T-cell (primary cell): Measurements from ENCODE around the gene RERE. TPM values are rescaled to one million over a fixed set of nuclear protein-coding genes. Genes with fewer than 3 reads are reported as not detected.

ENCODE experiments used
- ATAC-seq, 4 experiments: fragments of 200-7000 bp in 3 of 4; fragments of 150-1000 bp in 1 of 4; cut with Tn5 transposase; replicated peaks in 1 of 4; 1 replicate in 3 of 4; 2 replicates in 1 of 4; pipeline ENCODE4 v1.10.0; 2021; ENCODE audit warnings: moderate library complexity in 3 of 4, mild to moderate bottlenecking in 2 of 4, moderate number of reproducible peaks in 1 of 4
- CTCF ChIA-PET, 2 donors: fragments of 300-600 bp; sonication (Branson Sonifier 250); formaldehyde crosslinking; loops; one replicate each; lab custom pipeline; 2022; ENCODE audit warnings: antibody characterized with exemption in 2 of 2; lab: Charles Lee
- POLR2A ChIA-PET, 2 donors: fragments of 300-600 bp; sonication (Branson Sonifier 250); formaldehyde crosslinking; loops; one replicate each; lab custom pipeline; 2022; ENCODE audit warnings: antibody characterized with exemption in 2 of 2; lab: Charles Lee
- DNase-seq, 35 experiments: peaks; one replicate each; pipeline versions ENCODE4 v3.0.0 to v3.0.0-alpha.2; 2013 to 2023
- H3K27ac ChIP-seq: one replicate; pipeline ENCODE4 v1.5.1; 2013; ENCODE audit warnings: low read length
- H3K27me3 ChIP-seq, 2 experiments: replicated peaks in 1 of 2; 1 replicate in 1 of 2; 2 replicates in 1 of 2; pipeline versions ENCODE4 v1.6.1 to v1.7.0; 2013; ENCODE audit warnings: low read length in 1 of 2, mixed read lengths in 1 of 2; ENCODE audit not compliant: control insufficient read depth in 2 of 2, insufficient read depth in 2 of 2; ENCODE audit errors: extremely low read depth in 1 of 2
- H3K36me3 ChIP-seq, 2 donors: 1 replicate in 1 of 2; 2 replicates in 1 of 2; pipeline versions ENCODE4 v1.6.1 to v1.7.0; 2013; ENCODE audit warnings: low read length in 1 of 2; ENCODE audit not compliant: control insufficient read depth in 2 of 2, insufficient read depth in 1 of 2; ENCODE audit errors: extremely low read depth in 1 of 2
- H3K4me1 ChIP-seq, 2 experiments: 1 replicate in 1 of 2; 2 replicates in 1 of 2; pipeline versions ENCODE4 v1.6.1 to v1.7.0; 2013; ENCODE audit warnings: low read length in 2 of 2, mixed read lengths in 1 of 2; ENCODE audit not compliant: insufficient read depth in 2 of 2, control insufficient read depth in 1 of 2; ENCODE audit errors: extremely low read depth in 1 of 2
- H3K4me3 ChIP-seq, 2 donors: 1 replicate in 1 of 2; 2 replicates in 1 of 2; pipeline versions ENCODE4 v1.5.1 to v1.7.0; 2013; ENCODE audit warnings: mild to moderate bottlenecking in 2 of 2, low read length in 1 of 2, moderate library complexity in 1 of 2; ENCODE audit not compliant: control insufficient read depth in 1 of 2; ENCODE audit errors: extremely low read depth in 1 of 2
- H3K9me3 ChIP-seq: 2 replicates; pipeline ENCODE4 v1.7.0; 2013
- H3K27ac Mint-ChIP-seq, 2 donors: one replicate each; pipeline ENCODE4 v1.8.0; 2020 to 2021; ENCODE audit warnings: mild to moderate bottlenecking in 2 of 2, mixed read lengths in 2 of 2
- H3K27me3 Mint-ChIP-seq, 2 donors: one replicate each; pipeline ENCODE4 v1.8.0; 2021 to 2022; ENCODE audit warnings: mixed read lengths in 2 of 2
- H3K36me3 Mint-ChIP-seq: one replicate; pipeline ENCODE4 v1.8.0; 2021; ENCODE audit warnings: mixed read lengths
- H3K4me1 Mint-ChIP-seq, 3 donors: one replicate each; pipeline ENCODE4 v1.8.0; 2020 to 2022; ENCODE audit warnings: mixed read lengths in 3 of 3, mild to moderate bottlenecking in 1 of 3
- H3K4me3 Mint-ChIP-seq, 3 donors: one replicate each; pipeline ENCODE4 v1.8.0; 2020 to 2022; ENCODE audit warnings: mild to moderate bottlenecking in 3 of 3, mixed read lengths in 3 of 3, moderate library complexity in 3 of 3
- H3K9me3 Mint-ChIP-seq, 3 donors: one replicate each; pipeline ENCODE4 v1.8.0; 2020 to 2022; ENCODE audit warnings: mixed read lengths in 3 of 3
- WGBS: methylation state at CpG from one replicate; pipeline ENCODE4 v1.1.5; 2013; ENCODE audit warnings: missing lambda C conversion rate; ENCODE audit not compliant: insufficient coverage; 5-methylcytosine and 5-hydroxymethylcytosine counted together
- total RNA-seq, 35 experiments: library from RNA in 6 of 35; stranded (reverse) in 6 of 35; fragments of 120-200 nt in 1 of 35; gene quantifications; one replicate each; pipeline versions ENCODE4 v1.2.1 to v1.2.4 and lab custom pipeline; 2013 to 2026

The RERE gene
- total RNA-seq, 5 donors from 2014 or later (not counting 1 experiment from before 2014, with no cell fraction given), result 85.1 to 116 (median 103) TPM

DNA sequence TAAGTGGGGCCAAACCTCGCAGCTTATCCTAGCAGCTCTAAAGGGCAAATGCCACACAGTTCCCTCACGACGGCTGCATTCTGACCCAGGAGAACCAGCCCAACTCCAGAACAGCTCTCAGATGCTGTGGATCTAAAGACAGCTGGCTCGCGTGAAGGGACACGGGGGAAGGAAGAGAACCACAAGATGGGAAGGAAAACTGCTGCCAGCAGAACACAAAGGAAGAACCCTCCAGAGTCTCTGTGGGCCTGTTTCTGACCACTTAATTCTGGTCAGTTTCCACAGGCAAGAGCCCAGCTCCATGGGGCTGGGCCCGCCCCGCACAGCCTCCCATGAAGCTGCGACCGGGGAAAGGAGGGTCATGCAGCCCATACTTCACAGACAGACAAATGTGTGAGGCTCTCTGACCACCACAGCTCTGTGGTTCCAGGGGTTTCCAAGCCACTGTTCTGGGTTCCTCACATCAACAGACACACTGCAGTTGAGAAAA is 438.4 kb downstream of the RERE start:
- Mint-ChIP-seq H3K4me1 (peaks cover 81 to 89% (median 86%) of the 10 kb centered on the region in 3 donors), H3K4me3 (peak overlapping the region in 1 of 3 donors; percentile 64), H3K9me3 (no peaks in the 10 kb centered on the region), H3K27me3 (no peaks in the 10 kb centered on the region), H3K36me3 (peaks cover 17% of the 10 kb centered on the region), H3K27ac (peak overlapping the region in 1 of 2 donors; percentile 53)
- H3K9me3 ChIP-seq, result no peaks in the 10 kb centered on the region
- ChIA-PET POLR2A (interaction anchor here (0.6 to 1.0 kb wide), 2 partner anchors 10 to 31 kb away, joined by 3 to 5 read pairs; no protein-coding TSS in a partner anchor), CTCF (no interaction called here)
- WGBS, result 91% methylated on average over 8 of the region's 10 CpGs
- no peaks in the 10 kb centered on the region for H3K27me3 ChIP-seq
- H3K4me1 ChIP-seq, result peaks cover 32 to 61% of the 10 kb centered on the region in 2 experiments
- DNase-seq (no peak), ATAC-seq (no peak)
- H3K4me3 ChIP-seq, result no peak overlapping the region
- peaks cover 6 to 18% of the 10 kb centered on the region in 2 donors for H3K36me3 ChIP-seq
- H3K27ac ChIP-seq, result no peak overlapping the region

DNA sequence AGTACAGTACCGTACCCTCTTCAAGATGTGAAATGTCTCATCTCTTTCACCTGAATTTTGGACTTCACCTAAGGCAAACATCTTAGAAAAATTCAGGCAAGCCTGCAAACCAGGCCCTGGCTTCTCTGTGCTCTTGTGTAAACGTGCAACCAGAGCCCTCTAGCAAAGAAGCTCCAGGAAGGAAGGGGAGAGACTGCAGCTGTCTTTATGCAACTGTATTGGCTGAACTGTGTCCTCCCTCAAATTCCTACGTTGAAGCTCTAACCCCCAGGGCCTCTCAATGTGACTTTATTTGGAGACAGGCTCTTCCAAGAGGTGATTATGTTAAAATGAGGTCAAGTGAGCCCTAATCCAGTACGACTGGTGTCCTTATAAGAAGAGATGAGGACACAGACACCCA is 439.3 kb downstream of the RERE start:
- H3K27ac Mint-ChIP-seq, result peak overlapping the region; percentile 44 to 53

DNA sequence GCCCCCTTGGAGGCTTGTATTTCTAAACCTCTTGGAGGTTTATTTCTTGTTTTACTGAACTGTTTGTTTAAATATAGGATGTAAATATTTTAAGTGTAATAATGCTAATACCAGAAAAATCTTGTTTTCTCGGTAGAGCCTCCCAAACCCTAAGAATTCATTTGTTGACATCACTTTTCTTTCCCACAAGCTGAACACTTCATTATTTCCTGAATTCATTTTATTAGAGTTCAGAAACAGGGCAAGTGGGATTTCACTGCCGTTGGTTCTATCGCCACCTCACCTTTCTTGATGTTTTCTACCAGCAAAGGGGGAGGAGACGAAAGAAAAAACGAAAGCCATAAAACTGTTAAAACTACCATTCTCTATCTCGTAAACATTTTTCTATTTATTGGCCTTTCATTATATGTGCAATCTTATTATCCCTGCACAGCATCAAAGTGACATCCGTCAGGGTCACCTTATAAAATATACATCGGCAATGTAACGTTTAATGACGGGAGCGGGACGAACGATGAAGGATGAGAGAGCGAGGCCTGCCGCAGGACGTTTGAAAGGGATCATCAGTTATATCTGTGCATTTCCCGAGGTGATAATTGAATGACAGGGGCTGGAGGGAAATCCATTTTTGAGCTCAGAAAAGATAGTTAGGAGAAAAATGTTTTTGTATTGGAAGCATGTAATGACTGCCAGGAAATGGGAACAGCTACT is 440.0 kb downstream of the RERE start:
- no peaks in the 10 kb centered on the region for H3K9me3 ChIP-seq
- WGBS, result 96% methylated on average over 14 of the region's 17 CpGs
- Mint-ChIP-seq H3K27ac (peak overlapping the region in 1 of 2 donors; percentile 11), H3K9me3 (no peaks in the 10 kb centered on the region), H3K27me3 (no peaks in the 10 kb centered on the region), H3K4me1 (peaks cover 69 to 87% (median 85%) of the 10 kb centered on the region in 3 donors), H3K36me3 (peaks cover 14% of the 10 kb centered on the region), H3K4me3 (no peak overlapping the region)
- CTCF ChIA-PET, result no interaction called here
- H3K4me3 ChIP-seq, result no peak overlapping the region
- H3K4me1 ChIP-seq, result peaks cover 21 to 53% of the 10 kb centered on the region in 2 experiments
- POLR2A ChIA-PET, result no interaction called here
- peaks cover 12 to 26% of the 10 kb centered on the region in 2 donors for H3K36me3 ChIP-seq
- H3K27me3 ChIP-seq, result no peaks in the 10 kb centered on the region
- ATAC-seq, result no peak
- H3K27ac ChIP-seq, result no peak overlapping the region
- DNase-seq, result no peak

More for the DNA sequence above, 439.3 kb downstream of the RERE start:
- no peaks in the 10 kb centered on the region for H3K9me3 ChIP-seq
- H3K4me1 Mint-ChIP-seq, result peaks cover 77 to 88% (median 88%) of the 10 kb centered on the region in 3 donors
- no peaks in the 10 kb centered on the region for H3K27me3 ChIP-seq
- peaks cover 12 to 21% of the 10 kb centered on the region in 2 donors for H3K36me3 ChIP-seq
- DNase-seq (no peak), ATAC-seq (no peak)
- CTCF ChIA-PET, result no interaction called here
- peaks cover 17% of the 10 kb centered on the region for H3K36me3 Mint-ChIP-seq
- H3K4me3 Mint-ChIP-seq, result peak overlapping the region in 1 of 3 donors; percentile 64
- no peaks in the 10 kb centered on the region for H3K9me3 Mint-ChIP-seq
- peaks cover 26 to 61% of the 10 kb centered on the region in 2 experiments for H3K4me1 ChIP-seq
- H3K27me3 Mint-ChIP-seq, result no peaks in the 10 kb centered on the region
- WGBS, result 64% methylated on average over 2 of the region's 4 CpGs
- H3K4me3 ChIP-seq, result no peak overlapping the region
- no peak overlapping the region for H3K27ac ChIP-seq
- POLR2A ChIA-PET, result no interaction called here

DNA sequence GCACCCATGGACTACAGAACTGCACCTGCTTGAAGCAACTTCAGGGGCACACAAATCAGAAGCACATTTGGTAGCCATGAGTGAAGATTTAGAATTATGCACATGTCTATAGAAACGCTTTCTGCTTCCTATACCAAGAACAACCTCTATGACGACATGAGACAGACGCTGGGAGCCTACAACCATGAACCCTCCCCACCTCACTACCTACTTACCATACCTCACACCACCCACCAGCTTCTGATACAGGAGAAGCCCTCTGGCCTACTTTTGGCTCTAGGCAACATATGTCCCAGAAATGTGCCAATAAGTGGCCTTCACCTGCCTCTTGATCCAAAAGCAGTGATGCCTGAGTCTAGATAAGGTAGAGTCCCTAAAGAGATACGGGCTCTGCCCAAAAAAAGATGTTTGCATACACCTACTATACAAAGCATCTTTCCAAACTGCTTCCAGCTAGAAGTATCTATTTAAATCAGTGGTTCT is 441.0 kb downstream of the RERE start:
- ChIA-PET CTCF (interaction anchor here in 1 of 2 donors (0.6 kb wide), 1 partner anchor 310 kb away, joined by 3 read pairs; no protein-coding TSS in a partner anchor), POLR2A (no interaction called here)
- Mint-ChIP-seq H3K9me3 (no peaks in the 10 kb centered on the region), H3K36me3 (peaks cover 19% of the 10 kb centered on the region), H3K4me1 (peaks cover 68 to 85% (median 84%) of the 10 kb centered on the region in 3 donors), H3K4me3 (no peak overlapping the region), H3K27me3 (no peaks in the 10 kb centered on the region), H3K27ac (peak overlapping the region; percentile 23 to 64)
- no peaks in the 10 kb centered on the region for H3K27me3 ChIP-seq
- H3K4me1 ChIP-seq, result peaks cover 13 to 50% of the 10 kb centered on the region in 2 experiments
- DNase-seq (no peak), ATAC-seq (no peak)
- WGBS, result 88% methylated on average over 3 of the region's 4 CpGs
- no peak overlapping the region for H3K4me3 ChIP-seq
- peaks cover 12 to 29% of the 10 kb centered on the region in 2 donors for H3K36me3 ChIP-seq
- no peaks in the 10 kb centered on the region for H3K9me3 ChIP-seq
- no peak overlapping the region for H3K27ac ChIP-seq

DNA sequence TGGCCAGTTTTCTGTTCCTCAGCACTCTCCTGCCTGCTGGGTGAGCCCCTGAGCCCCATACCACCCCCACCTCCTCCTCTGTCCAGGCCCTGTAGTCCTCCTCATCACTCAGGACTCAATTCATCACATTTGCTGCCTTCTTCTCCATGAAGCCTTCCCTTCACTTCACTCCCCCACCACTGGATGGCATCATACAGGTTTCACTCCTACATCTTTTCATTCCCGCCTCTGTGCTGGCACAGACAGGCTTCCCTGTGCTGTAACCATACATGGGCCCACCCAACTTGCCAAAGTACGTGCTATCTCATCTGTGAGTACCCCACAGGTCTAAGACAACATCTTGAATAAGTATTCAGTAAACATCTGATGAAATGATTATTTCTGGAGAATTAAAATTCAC is 442.6 kb downstream of the RERE start:
- Histone ChIP-seq H3K4me1 (peaks cover 13 to 37% of the 10 kb centered on the region in 2 experiments), H3K9me3 (no peaks in the 10 kb centered on the region), H3K36me3 (peaks cover 8 to 29% of the 10 kb centered on the region in 2 donors), H3K4me3 (no peak overlapping the region), H3K27me3 (no peaks in the 10 kb centered on the region), H3K27ac (no peak overlapping the region)
- CTCF ChIA-PET, result no interaction called here
- peak in 3 of 35 experiments; percentile 19 to 49 (median 24) for DNase-seq
- peak in 1 of 4 experiments; percentile 32 for ATAC-seq
- WGBS, result 75% methylated on average over 1 of the region's 2 CpGs
- Mint-ChIP-seq H3K27ac (peak overlapping the region in 1 of 2 donors; percentile 29), H3K27me3 (no peaks in the 10 kb centered on the region), H3K4me3 (no peak overlapping the region), H3K9me3 (no peaks in the 10 kb centered on the region), H3K36me3 (peaks cover 15% of the 10 kb centered on the region), H3K4me1 (peaks cover 71 to 86% (median 82%) of the 10 kb centered on the region in 3 donors)
- POLR2A ChIA-PET, result no interaction called here

DNA sequence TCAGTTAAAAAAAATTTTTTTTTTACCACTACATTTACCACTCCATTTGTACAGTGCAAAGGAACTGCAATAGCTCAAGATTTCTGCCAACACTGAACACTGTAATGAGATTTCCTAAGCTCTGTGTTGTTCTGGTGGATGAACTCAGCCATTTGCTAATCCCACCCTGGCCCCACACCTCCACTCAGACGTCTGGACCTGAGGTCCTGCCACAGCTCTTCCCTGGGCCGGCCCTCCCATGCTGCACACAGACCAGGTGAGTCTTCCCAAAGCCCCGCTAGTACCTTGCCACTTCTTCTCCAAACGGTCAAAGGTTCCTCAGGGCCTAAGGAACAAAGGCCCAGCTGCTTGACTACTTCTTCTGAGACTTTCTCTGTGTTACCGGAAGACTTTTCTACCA is 443.1 kb downstream of the RERE start:
- no peaks in the 10 kb centered on the region for H3K9me3 Mint-ChIP-seq
- ATAC-seq (no peak), DNase-seq (no peak)
- no peak overlapping the region for H3K4me3 Mint-ChIP-seq
- Histone ChIP-seq H3K9me3 (no peaks in the 10 kb centered on the region), H3K4me1 (peaks cover 11 to 33% of the 10 kb centered on the region in 2 experiments), H3K4me3 (no peak overlapping the region), H3K27ac (no peak overlapping the region), H3K27me3 (no peaks in the 10 kb centered on the region), H3K36me3 (peaks cover 8 to 29% of the 10 kb centered on the region in 2 donors)
- peak overlapping the region; percentile 19 to 24 for H3K27ac Mint-ChIP-seq
- POLR2A ChIA-PET, result no interaction called here
- peaks cover 72 to 84% (median 80%) of the 10 kb centered on the region in 3 donors for H3K4me1 Mint-ChIP-seq
- no peaks in the 10 kb centered on the region for H3K27me3 Mint-ChIP-seq
- WGBS, result 76% methylated on average over 5 of the region's 5 CpGs
- CTCF ChIA-PET, result no interaction called here
- peaks cover 15% of the 10 kb centered on the region for H3K36me3 Mint-ChIP-seq
